Non-pigmented ciliary epithelial cell (primary cell): ENCODE data around the gene ANXA8L1.
"Not testable (repeated sequence)": the region's sequence is repeated elsewhere in the genome, so short reads cannot be mapped to it uniquely, and the experiment has no call there.

Experiments used
- DNase-seq: peaks from one replicate; pipeline ENCODE4 v3.0.0-alpha.2; 2010; ENCODE audit warnings: low read depth

The ANXA8L1 gene

DNA sequence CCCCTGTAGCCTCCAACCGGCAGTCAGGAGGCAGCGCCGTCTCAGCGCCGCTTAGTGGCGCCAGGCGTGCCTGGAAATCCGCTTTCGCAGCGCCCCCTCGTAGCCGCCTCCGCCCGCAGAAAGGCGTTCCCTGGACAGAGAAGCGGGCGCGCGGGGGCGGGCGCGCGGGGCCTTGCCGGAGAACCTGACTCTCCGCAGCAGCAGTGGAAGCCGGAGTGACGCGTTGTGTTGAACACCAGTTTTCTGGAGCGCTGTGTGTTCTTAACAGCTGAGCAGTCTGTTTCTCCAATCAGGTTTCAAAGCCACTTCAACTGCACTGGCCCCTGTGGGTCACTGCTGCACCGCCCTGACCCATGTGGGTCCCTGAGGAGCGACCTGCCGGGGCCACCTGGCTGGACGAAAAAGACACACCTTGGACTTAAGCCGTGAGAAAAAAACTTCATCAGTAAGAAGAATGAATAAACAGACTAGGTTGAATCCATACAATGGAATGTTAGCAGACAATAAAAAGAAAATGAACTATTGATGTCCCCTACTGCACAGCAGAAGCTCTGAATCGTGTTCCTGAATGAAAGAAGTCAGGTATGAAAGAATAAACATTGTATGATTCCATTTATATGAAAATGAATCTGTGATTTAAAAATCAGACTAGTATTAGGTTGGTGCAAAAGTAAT lies 22.8 kb downstream of the ANXA8L1 start:
- not testable (repeated sequence) for DNase-seq

DNA sequence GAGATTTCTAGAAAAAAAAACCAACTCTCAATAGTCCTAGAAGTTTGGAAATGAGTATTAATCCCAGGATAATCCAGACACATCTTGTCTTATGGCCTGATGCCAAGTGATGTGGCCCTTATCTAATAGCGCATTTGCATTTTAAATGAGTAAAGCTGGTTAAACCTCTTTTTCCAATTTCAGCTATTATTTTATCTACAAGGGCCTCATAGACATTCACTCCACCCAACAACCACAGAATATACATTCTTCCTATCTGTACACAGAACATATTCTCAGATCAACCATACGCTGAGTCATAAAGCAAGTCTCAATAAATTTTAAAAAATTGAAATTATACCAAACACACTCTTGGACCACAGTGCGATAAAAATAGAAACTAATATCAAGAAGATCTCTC lies 34.0 kb downstream of the ANXA8L1 start:
- DNase-seq = not testable (repeated sequence)

- DNase-seq = not testable (repeated sequence)
Observed at GRCh38 chr10:46411123-46411522, 35.5 kb downstream of the ANXA8L1 start.

GRCh38 chr10:46412665-46413064 lies 37.1 kb downstream of the ANXA8L1 start:
- not testable (repeated sequence) for DNase-seq

- DNase-seq = not testable (repeated sequence)
Observed at GRCh38 chr10:46415291-46415690, 39.7 kb downstream of the ANXA8L1 start.

DNA sequence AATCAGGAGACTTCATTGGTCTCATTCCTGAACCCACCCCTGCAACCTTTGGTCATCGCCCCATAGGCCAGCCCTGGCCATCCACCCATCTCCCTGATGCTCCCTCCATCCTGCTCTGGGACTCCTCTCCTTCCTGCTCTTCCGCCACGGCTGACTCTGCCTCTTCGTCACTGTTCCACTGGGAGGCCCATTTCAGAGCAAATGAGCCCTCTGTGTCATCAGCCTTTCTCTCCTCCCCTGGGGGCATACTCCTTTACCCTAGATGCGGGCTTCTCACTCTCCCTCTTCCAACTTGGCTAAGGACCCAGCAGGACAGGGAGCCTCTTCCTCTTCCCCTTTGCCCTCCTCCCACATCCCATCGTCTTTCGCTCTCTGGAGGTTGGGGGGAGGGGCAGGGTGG lies 42.7 kb downstream of the ANXA8L1 start:
- DNase-seq = not testable (repeated sequence)

GRCh38 chr10:46419570-46420379 lies 44.2 kb downstream of the ANXA8L1 start:
- not testable (repeated sequence) for DNase-seq

GRCh38 chr10:46423550-46423949 lies 48.0 kb downstream of the ANXA8L1 start:
- not testable (repeated sequence) for DNase-seq

GRCh38 chr10:46440942-46441341 lies 65.4 kb downstream of the ANXA8L1 start:
- not testable (repeated sequence) for DNase-seq
